IMR-90 (cell line): ENCODE data around the gene ADAMTS12.

ENCODE experiments used
- FOS ChIP-seq: fragments of 150-350 bp; IDR thresholded peaks from 2 replicates; pipeline ENCODE4 v1.6.1; 2016; ENCODE audit warnings: low read depth, low read length
- MAFK ChIP-seq: IDR thresholded peaks from 2 replicates; pipeline ENCODE4 v1.6.1; 2012; ENCODE audit warnings: low read depth, low read length, improper control_type of control experiment
- MAZ ChIP-seq: IDR thresholded peaks from 2 replicates; pipeline ENCODE4 v1.6.1; 2012; ENCODE audit warnings: low read depth, mild to moderate bottlenecking, low read length, improper control_type of control experiment, moderate library complexity, borderline replicate concordance
- POLR2A ChIP-seq: IDR thresholded peaks from 2 replicates; pipeline ENCODE4 v1.6.1; 2012; ENCODE audit warnings: mild to moderate bottlenecking, low read depth, low read length
- RCOR1 ChIP-seq: IDR thresholded peaks from 2 replicates; pipeline ENCODE4 v1.6.1; 2012; ENCODE audit warnings: mild to moderate bottlenecking, low read length, improper control_type of control experiment; ENCODE audit not compliant: insufficient replicate concordance
- TF ChIP-seq, protein P1 (sequence below): conservative IDR thresholded peaks from 2 replicates; pipeline ENCODE4 v1.5.1; 2012; ENCODE audit warnings: mild to moderate bottlenecking, low read depth, low read length, improper control_type of control experiment

- TF ChIP-seq POLR2A = no peak
- TF ChIP-seq, protein P1, sequence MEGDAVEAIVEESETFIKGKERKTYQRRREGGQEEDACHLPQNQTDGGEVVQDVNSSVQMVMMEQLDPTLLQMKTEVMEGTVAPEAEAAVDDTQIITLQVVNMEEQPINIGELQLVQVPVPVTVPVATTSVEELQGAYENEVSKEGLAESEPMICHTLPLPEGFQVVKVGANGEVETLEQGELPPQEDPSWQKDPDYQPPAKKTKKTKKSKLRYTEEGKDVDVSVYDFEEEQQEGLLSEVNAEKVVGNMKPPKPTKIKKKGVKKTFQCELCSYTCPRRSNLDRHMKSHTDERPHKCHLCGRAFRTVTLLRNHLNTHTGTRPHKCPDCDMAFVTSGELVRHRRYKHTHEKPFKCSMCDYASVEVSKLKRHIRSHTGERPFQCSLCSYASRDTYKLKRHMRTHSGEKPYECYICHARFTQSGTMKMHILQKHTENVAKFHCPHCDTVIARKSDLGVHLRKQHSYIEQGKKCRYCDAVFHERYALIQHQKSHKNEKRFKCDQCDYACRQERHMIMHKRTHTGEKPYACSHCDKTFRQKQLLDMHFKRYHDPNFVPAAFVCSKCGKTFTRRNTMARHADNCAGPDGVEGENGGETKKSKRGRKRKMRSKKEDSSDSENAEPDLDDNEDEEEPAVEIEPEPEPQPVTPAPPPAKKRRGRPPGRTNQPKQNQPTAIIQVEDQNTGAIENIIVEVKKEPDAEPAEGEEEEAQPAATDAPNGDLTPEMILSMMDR = no peak
- no peak for TF ChIP-seq MAFK
- TF ChIP-seq FOS = no peak
- no peak for TF ChIP-seq MAZ
- no peak for TF ChIP-seq RCOR1
Measured at GRCh38 chr5:33474004-33474403, 417.8 kb downstream of the ADAMTS12 start.
